ENCODE results near the gene KIF9.
"Not testable (repeated sequence)": the region's sequence is repeated elsewhere in the genome, so short reads cannot be mapped to it uniquely, and the experiment has no call there.

Gene KIF9

DNA sequence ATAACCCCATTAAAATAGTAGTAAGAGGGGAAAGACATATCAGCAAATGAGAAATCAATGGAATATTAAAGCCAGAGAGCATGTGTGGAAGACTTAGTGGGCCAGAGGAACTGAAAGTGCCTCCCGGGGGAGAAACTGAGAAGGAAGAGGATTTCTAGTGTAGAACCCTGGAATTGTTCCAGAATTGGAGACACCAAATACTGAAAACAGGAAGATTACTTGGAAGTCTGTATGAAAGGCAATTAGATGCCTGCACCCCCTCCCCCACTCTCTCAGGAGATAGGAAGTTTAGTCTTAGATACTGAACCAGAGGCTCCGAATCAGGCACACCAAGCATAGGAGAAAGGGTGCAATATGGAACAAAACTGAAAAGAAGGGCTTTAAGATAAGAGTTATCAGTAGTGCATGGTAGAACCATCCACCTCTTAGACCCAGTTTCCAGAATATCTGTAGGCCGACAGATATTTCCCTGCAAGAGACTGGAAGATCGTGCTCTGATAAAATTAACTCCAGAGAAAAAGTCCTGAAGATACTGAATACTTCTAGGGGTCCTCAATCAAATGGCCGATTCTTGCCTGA, 32.6 kb upstream of the KIF9 start:
- TF ChIP-seq, protein P1, sequence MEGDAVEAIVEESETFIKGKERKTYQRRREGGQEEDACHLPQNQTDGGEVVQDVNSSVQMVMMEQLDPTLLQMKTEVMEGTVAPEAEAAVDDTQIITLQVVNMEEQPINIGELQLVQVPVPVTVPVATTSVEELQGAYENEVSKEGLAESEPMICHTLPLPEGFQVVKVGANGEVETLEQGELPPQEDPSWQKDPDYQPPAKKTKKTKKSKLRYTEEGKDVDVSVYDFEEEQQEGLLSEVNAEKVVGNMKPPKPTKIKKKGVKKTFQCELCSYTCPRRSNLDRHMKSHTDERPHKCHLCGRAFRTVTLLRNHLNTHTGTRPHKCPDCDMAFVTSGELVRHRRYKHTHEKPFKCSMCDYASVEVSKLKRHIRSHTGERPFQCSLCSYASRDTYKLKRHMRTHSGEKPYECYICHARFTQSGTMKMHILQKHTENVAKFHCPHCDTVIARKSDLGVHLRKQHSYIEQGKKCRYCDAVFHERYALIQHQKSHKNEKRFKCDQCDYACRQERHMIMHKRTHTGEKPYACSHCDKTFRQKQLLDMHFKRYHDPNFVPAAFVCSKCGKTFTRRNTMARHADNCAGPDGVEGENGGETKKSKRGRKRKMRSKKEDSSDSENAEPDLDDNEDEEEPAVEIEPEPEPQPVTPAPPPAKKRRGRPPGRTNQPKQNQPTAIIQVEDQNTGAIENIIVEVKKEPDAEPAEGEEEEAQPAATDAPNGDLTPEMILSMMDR (conservative IDR thresholded peaks at IDR 0.05; ENCODE audit: low read depth, low read length) = no peak
- peak; percentile 57 for DNase-seq (ENCODE audit: low read depth)

GRCh38 chr3:47314056-47314764, 31.6 kb upstream of the KIF9 start:
- DNase-seq (ENCODE audit: low read depth) = no peak
- no peak overlapping the region for H3K4me3 ChIP-seq (ENCODE audit: low read depth, low read length)
- TF ChIP-seq, protein P1 (conservative IDR thresholded peaks at IDR 0.05; ENCODE audit: low read depth, low read length) = no peak

More for the DNA sequence above, 32.6 kb upstream of the KIF9 start:
- H3K4me3 ChIP-seq (ENCODE audit: low read depth, low read length) = no peak overlapping the region

DNA sequence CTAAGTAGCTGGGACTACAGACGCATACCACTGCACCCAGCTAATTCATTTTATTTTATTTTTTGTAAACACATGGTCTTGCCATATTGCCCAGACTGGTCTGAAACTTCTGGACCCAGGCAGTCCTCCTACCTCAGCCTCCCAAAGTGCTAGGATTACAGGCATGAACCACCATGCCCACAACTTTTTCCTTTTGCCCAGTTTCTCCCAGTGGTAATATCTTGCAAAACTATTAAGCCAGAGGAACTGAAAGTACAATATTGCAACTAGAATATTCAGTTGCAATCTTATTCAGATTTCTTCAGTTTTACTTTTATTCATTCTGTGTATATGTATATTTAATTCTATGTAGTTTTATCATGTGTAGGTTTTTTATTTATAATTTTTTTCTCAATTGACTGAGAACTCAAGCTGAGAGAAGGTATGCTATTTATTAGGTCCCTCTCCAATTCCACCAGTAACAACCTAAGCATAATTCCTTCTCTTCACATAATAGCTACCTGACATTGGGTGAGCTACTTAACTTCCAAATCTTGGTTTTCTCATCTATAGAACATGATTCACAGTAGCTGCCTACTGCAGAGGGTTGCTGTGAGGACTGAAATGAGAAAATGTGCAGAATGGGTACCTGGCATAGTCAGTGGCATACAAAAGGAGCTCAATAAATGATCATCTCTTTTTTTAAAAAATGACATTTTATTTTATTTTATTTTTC, 30.9 kb upstream of the KIF9 start:
- TF ChIP-seq, protein P1 (conservative IDR thresholded peaks at IDR 0.05; ENCODE audit: low read depth, low read length) = no peak
- no peak for DNase-seq (ENCODE audit: low read depth)
- no peak overlapping the region for H3K4me3 ChIP-seq (ENCODE audit: low read depth, low read length)

- TF ChIP-seq, protein P1 (conservative IDR thresholded peaks at IDR 0.05; ENCODE audit: low read depth, low read length) = no peak
- DNase-seq (ENCODE audit: low read depth) = no peak
- no peak overlapping the region for H3K4me3 ChIP-seq (ENCODE audit: low read depth, low read length)
These were observed 27.8 kb upstream of the KIF9 start for GRCh38 chr3:47310391-47310790.

- not testable (repeated sequence) for DNase-seq (ENCODE audit: low read depth); H3K4me3 ChIP-seq (ENCODE audit: low read depth, low read length)
These were observed 26.6 kb upstream of the KIF9 start for GRCh38 chr3:47309231-47309630.

DNA sequence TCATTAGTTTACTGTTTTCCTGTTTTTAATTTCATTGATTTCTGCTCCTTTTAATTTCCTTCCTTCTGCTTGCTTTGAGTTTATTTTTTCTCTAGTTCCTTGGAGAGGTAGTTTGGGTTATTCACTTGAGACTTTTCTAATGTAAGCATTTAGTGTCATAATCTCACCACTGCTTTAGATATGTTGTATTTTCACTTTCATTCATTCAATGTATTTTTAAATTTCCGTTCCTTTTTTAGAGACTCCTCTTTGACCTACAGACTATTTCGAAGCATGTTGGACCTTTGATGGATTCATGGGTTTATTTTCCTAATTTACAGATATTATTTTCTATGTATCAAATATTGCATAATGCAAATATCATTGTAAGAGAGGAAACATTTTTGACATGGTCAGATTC, 23.4 kb upstream of the KIF9 start:
- TF ChIP-seq, protein P1 (conservative IDR thresholded peaks at IDR 0.05; ENCODE audit: low read depth, low read length) = no peak
- H3K4me3 ChIP-seq (ENCODE audit: low read depth, low read length) = no peak overlapping the region
- DNase-seq (ENCODE audit: low read depth) = no peak

- TF ChIP-seq, protein P1 (conservative IDR thresholded peaks at IDR 0.05; ENCODE audit: low read depth, low read length) = no peak
- no peak for DNase-seq (ENCODE audit: low read depth)
- H3K4me3 ChIP-seq (ENCODE audit: low read depth, low read length) = no peak overlapping the region
These were observed 18.9 kb upstream of the KIF9 start for GRCh38 chr3:47301456-47301855.
